Head of caudate nucleus (tissue), 42 donors: Measurements from ENCODE around the gene TFAP2C.
A peak's percentile ranks its signal among the peaks of the same experiment; 100 is the strongest.
"Not testable (repeated sequence)": the region's sequence is repeated elsewhere in the genome, so short reads cannot be mapped to it uniquely, and the experiment has no call there.

Source experiments
- DNase-seq, 42 donors: peaks; one replicate each; pipeline versions ENCODE4 v3.0.0 to v3.0.0-alpha.2; 2020 to 2021; ENCODE audit warnings: mixed read lengths in 7 of 42
- intact Hi-C: fragments of 100-400 bp; cut with DNase I; formaldehyde crosslinking; loops from one replicate; pipeline ENCODE4 v1.15.0; 2022

TFAP2C gene

GRCh38 chr20:56634307-56634706 lies 5.2 kb downstream of the TFAP2C start:
- intact Hi-C loops: no loop called here
- no peak for DNase-seq

DNA sequence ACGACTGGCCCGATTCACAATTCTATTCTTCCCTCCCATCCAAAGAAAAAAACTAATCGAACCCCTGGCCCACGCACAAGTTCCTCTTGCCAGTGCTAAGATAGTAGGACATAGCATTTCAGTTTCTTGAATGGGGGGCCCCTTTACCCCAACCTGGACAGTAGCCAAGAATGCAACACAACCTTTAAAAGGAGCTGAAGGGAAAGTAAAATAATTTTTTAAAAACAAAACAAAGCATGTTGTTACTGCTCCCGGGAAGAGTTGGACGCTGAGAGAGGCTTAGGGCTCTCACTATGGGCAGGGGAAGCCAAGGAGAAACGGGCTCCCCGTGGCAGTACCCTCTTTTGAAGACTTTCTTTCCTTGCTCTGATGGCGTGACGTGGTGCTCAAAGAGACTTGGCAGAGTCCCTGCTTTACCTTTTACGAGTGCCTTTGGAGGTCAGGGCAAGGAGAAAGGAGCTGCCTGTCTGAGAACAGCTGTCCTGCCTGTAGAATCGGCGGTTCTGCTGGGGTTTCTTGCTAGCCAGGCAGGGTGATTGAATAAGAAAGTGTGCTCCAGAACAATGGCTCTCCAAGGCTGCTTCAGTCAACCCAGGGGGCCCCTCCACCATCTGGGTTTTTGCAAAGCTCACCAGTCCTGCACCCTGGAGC lies 5.8 kb downstream of the TFAP2C start:
- no peak for DNase-seq
- intact Hi-C loops: no loop called here

DNA sequence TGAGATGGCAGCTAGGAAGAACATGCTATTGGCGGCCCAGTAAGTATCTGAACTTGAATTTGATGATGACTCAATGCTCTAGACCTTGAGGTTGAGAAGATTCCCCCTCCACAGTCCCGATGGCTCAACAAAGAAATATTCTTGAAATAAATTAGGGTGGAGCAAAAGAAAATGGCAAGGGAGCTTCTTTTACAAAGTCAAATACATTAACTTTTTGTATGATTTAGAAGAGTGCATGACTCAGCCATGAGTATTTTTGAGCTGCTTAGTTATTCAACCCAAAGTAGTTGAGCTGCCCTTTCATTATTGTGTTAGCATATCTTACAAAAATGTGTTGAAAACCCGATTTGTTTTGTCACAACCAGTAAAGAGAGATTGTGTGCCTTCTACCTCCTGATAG lies 7.6 kb downstream of the TFAP2C start:
- intact Hi-C loops: no loop called here
- no peak for DNase-seq

GRCh38 chr20:56637576-56637975 lies 8.5 kb downstream of the TFAP2C start:
- no peak for DNase-seq
- intact Hi-C loops: no loop called here

DNA sequence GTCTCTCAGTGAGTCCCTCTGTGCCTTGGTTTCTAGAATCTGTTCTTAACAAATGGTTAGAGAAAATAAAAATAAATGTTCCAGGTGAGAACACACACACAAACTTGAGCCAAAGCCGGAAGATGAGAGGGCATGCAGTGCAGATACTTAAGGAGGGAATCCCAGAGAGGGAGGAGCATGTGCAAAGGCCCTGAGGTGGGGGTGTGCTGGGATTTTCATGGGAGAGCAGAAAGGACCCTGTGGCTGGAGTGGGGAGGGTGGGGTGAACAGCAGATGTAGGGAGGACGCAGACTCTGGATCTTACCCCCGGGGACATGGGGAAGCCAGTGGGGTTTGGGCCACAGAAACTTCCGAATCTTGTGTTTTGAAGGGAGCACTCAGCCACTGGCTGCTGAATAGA lies 17.5 kb downstream of the TFAP2C start:
- DNase-seq: no peak
- intact Hi-C loops: no loop called here

DNA sequence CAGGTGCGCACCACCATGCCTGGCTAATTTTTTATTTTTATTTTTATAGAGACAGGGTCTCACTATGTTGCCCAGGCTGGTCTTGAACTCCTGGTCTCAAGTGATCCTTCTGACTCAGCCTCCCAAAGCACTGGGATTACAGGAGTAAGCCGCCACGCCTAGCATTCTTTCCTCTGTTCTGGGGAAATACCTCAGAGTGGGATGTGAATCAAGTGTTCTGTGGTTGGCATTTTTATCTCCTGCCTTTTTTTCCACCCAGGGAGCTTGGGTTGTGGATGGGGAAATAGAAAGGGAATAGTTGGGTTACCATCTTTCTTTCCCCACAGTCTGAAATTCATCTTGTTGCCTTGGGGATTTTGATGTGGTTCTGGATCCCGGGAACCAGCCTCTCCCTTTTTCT lies 24.1 kb downstream of the TFAP2C start:
- intact Hi-C loops: no loop called here
- DNase-seq: no peak

DNA sequence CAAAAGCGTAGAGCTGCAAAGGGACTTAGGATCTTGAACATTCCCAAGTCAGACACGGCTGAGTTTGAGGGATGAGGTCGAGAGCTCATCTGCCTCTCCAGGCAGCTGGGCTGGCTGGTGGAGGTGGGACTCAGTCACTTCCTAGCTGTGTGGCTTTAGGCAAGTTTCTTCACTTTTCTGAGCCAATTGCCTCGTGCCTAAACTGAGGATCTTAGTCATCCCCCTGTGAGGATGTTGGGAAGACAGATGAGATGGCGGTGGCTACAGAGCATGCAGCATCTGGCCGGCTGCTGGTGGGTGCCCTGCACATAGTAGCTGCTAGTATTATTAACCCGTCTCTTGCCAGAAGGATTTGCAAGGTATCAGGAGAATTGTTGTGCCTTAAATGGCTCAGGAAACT lies 27.5 kb downstream of the TFAP2C start:
- no peak for DNase-seq
- intact Hi-C loops: no loop called here

GRCh38 chr20:56657879-56658278 lies 28.8 kb downstream of the TFAP2C start:
- intact Hi-C loops: no loop called here
- no peak for DNase-seq

DNA sequence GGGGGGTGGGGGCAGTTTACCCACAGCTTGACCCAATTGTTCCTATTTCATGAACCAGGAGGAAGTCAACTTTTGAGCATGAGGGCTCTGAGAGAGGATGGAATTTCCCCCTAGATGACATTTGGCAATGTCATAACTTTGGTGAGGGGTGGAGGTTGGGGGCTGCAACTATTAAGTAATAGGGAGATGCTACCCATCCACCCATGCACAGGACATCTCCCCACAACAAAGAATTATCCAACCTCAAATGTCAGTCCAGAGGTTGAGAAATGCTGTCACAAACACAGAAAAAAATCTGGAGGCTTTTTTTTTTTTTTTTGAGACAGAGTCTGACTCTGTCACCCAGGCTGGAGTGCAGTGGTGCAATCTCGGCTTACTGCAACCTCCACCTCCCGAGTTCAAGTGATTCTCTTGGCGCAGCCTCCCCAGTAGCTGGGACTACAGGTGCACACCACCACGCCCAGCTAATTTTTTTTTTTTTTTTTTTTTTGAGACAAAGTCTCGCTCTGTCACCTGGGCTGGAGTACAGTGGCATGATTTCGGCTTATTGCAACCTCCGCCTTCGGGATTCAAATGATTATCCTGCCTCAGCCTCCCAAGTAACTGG lies 29.3 kb downstream of the TFAP2C start:
- intact Hi-C loops, DNase-seq: not testable (repeated sequence)

DNA sequence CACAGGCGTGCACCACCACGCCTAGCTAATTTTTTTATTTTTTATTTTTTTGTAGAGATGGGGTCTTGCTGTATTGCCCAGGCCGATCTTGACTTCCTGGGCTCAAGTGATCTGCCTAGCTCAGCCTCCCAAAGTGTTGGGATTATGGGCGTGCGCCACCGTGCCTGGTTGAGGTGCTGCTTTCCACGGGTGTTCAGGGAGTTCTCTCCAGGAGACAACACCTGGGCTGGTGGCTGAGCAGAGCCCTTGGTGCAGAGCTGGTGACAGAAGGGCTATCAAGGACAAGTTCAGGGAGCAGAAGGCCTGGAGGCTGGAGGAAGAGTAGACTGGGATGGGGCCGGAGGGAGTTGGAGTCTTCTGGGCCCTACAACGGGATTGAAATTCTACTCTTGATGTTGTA lies 34.6 kb downstream of the TFAP2C start:
- intact Hi-C loops: no loop called here
- no peak for DNase-seq

GRCh38 chr20:56664796-56665195 lies 35.7 kb downstream of the TFAP2C start:
- no peak for DNase-seq
- intact Hi-C loops: no loop called here

- no peak for DNase-seq
- intact Hi-C loops: no loop called here
Observed at GRCh38 chr20:56665806-56666205, 36.7 kb downstream of the TFAP2C start.

- intact Hi-C loops: no loop called here
- no peak for DNase-seq
Observed at GRCh38 chr20:56673450-56673849, 44.3 kb downstream of the TFAP2C start.

GRCh38 chr20:56676001-56676400 lies 46.9 kb downstream of the TFAP2C start:
- no peak for DNase-seq
- intact Hi-C loops: no loop called here

GRCh38 chr20:56676679-56677078 lies 47.6 kb downstream of the TFAP2C start:
- intact Hi-C loops: no loop called here
- no peak for DNase-seq

DNA sequence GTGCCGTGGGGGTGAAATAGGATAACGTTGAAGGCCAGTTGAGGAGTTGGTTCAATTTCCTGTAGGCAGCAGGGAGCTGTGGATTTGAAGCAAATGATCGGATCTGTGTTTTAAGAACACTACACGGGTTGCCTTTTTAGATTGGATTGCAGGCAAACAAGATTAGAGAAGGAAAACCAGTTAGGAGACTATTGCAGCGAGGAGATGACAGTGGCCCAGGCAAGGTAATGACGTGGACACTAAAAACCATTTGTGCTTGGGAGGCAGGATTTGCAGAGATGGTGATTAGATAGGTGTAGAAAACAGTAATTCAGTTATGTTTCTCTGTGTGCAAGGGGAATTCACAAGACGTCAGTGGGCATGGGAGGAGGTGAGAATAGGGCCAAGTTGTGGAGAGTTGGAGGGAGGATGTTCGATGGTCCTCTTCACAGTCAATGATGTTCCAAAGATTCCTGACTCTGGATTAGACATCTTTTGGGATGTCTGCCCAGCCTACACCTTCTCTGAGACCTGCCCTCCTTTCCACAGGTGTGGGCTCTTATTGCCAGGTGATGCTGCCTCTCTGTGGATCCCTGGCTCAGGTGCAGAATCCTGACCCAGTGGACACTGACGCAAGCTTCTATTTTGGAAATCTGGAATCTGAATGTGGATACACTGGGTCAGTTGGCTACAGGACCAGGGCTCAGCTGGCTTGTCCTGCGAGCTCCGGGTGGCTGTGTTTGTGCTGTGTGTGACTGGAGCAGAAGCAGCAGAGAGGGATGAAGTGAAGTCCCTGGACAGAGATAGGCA lies 54.2 kb downstream of the TFAP2C start:
- intact Hi-C loops: no loop called here
- no peak for DNase-seq

- DNase-seq: peak in 13 of 42 donors; percentile 2 to 36 (median 11)
- intact Hi-C loops: no loop called here
Observed at GRCh38 chr20:56685879-56686278, 56.8 kb downstream of the TFAP2C start.

- DNase-seq: no peak
Observed at GRCh38 chr20:56687061-56687460, 58.0 kb downstream of the TFAP2C start.

DNA sequence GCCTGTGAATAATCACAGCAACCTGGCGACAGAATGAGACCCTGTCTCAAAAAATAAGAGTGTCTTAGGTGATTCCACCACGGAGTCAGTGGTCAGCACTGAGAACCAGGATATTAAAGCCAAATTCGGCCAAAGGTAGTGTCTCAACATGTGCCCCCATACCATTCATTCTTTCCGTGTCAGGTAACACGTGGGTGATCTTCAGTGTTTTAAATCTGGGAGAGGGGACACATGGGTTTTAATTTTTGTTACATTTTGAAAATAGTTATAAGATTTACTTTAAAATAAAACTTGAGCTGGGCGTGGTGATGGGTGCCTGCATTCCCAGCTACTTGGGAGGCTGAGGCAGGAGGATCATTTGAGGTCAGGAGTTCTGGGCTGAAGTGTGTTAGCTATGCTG lies 59.0 kb downstream of the TFAP2C start:
- intact Hi-C loops: no loop called here
- no peak for DNase-seq

More at GRCh38 chr20:56687061-56687460, 58.0 kb downstream of the TFAP2C start:
- intact Hi-C loops: no loop called here
